Measurements from ENCODE around the gene PRPH.
A peak's percentile ranks its signal among the peaks of the same experiment; 100 is the strongest.

Gene PRPH

DNA sequence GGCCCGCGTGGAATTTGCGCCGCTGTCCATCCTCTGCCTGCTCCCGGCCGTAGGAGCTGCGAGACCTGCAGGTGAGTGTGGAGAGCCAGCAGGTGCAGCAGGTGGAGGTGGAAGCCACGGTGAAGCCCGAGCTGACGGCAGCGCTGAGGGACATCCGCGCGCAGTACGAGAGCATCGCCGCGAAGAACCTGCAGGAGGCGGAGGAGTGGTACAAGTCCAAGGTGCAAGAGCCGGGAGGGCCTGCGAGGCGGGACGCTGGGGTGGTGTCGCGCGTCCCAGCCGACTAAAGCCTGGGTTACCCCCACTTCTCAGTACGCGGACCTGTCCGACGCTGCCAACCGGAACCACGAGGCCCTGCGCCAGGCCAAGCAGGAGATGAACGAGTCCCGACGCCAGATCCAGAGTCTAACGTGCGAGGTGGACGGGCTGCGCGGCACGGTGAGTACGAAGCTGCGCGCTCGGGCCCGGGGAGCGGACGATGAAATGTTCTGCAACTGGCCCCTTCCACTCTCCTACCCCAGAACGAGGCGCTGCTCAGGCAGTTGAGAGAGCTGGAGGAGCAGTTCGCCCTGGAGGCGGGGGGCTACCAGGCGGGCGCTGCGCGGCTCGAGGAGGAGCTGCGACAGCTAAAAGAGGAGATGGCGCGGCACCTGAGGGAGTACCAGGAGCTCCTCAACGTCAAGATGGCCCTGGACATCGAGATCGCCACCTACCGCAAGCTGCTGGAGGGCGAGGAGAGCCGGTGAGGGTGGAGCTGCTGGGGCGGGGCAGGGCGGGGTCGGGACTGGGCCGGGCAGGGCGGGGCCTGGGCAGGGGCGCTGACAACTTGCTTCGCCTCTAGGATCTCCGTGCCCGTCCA, 2.1 kb downstream of the PRPH start:
- peak in 1 of 2 donors; percentile 60 for DNase-seq
- Histone ChIP-seq H3K4me1 (peaks cover 0 to 37% (median 29%) of the 10 kb centered on the region in 4 donors), H3K4me3 (peak overlapping the region in 1 of 2 donors; percentile 23), H3K36me3 (no peaks in the 10 kb centered on the region), H3K27ac (no peak overlapping the region), H3K27me3 (peaks cover 0 to 72% of the 10 kb centered on the region in 2 donors), H3K9me3 (no peaks in the 10 kb centered on the region)
- TF ChIP-seq, protein P1, sequence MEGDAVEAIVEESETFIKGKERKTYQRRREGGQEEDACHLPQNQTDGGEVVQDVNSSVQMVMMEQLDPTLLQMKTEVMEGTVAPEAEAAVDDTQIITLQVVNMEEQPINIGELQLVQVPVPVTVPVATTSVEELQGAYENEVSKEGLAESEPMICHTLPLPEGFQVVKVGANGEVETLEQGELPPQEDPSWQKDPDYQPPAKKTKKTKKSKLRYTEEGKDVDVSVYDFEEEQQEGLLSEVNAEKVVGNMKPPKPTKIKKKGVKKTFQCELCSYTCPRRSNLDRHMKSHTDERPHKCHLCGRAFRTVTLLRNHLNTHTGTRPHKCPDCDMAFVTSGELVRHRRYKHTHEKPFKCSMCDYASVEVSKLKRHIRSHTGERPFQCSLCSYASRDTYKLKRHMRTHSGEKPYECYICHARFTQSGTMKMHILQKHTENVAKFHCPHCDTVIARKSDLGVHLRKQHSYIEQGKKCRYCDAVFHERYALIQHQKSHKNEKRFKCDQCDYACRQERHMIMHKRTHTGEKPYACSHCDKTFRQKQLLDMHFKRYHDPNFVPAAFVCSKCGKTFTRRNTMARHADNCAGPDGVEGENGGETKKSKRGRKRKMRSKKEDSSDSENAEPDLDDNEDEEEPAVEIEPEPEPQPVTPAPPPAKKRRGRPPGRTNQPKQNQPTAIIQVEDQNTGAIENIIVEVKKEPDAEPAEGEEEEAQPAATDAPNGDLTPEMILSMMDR (IDR thresholded peaks at IDR 0.05) = peak in 1 of 2 experiments; percentile 5
- intact Hi-C loops (cut with DNase I; ENCODE audit: low total_unique reads) = loop anchor here (10.0 kb wide), 1 partner anchor 428 kb away; no protein-coding TSS in a partner anchor

DNA sequence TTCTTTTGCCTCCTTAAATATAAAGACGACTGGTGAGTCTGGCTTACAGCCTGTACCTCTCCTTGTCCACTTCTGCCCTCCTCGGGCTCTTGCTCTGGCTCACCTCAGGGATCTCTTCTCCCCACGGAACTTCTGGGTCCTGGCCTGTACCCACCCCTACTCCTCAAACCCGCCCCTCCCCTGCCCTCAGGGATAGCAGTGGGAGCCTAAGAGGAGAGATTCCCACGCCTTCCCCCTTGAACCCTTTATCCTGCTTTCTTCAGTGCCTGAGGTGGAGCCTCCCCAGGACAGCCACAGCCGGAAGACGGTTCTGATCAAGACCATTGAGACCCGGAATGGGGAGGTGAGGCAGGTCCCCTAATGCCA, 2.7 kb downstream of the PRPH start:
- Histone ChIP-seq H3K4me3 (no peak overlapping the region), H3K27ac (no peak overlapping the region), H3K27me3 (peaks cover 0 to 77% of the 10 kb centered on the region in 2 donors), H3K9me3 (no peaks in the 10 kb centered on the region), H3K4me1 (peaks cover 0 to 34% (median 28%) of the 10 kb centered on the region in 4 donors), H3K36me3 (no peaks in the 10 kb centered on the region)
- peak in 1 of 2 donors; percentile 32 for DNase-seq
- TF ChIP-seq, protein P1 (IDR thresholded peaks at IDR 0.05) = no peak
- intact Hi-C loops (cut with DNase I; ENCODE audit: low total_unique reads) = loop anchor here (10.0 kb wide), 1 partner anchor 427 kb away; no protein-coding TSS in a partner anchor

DNA sequence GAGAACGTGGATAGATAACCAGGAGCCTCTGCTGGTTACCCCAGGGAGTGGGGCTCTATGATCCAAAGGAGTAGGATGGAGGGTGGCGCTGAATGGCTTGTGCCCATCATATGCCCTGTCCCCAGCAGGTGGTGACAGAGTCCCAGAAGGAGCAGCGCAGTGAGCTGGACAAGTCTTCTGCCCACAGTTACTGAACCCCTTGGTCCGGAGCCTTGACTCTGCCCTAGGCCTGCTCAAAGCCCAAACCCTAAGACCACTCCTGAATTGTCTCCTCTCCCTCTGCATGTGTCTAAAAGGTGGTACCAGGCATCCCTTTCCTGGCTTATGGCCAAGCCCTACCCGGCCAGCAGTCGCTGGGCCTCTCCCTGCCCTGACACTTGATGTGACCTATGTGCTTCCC, 3.2 kb downstream of the PRPH start:
- Histone ChIP-seq H3K36me3 (no peaks in the 10 kb centered on the region), H3K27ac (no peak overlapping the region), H3K27me3 (peaks cover 0 to 79% of the 10 kb centered on the region in 2 donors), H3K9me3 (no peaks in the 10 kb centered on the region), H3K4me1 (peaks cover 0 to 29% (median 23%) of the 10 kb centered on the region in 4 donors), H3K4me3 (no peak overlapping the region)
- TF ChIP-seq, protein P1 (IDR thresholded peaks at IDR 0.05) = no peak
- DNase-seq = peak in 1 of 2 donors; percentile 34
- intact Hi-C loops (cut with DNase I; ENCODE audit: low total_unique reads) = loop anchor here (10.0 kb wide), 1 partner anchor 427 kb away; no protein-coding TSS in a partner anchor

DNA sequence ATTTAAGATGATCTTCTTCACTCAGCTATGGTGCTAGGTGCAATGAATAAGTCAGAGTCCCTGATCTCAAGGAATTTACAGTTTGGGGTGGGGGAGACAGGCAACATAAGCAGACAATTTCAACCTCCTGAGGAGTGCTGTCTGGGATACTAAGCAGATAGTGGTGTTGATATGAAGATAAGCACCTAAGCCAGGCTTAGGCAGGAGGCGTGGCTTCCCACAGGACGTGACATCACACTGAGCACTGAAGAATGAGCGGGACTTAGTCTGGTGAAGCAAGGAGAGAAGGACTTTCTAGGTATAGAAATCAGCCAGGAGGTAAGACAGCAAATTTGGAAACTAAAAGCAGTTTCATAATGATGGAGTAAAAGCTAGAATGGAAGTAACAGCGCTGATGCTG, 6.8 kb downstream of the PRPH start:
- peaks cover 0 to 65% of the 10 kb centered on the region in 2 donors for H3K27me3 ChIP-seq
- TF ChIP-seq, protein P1 (IDR thresholded peaks at IDR 0.05) = no peak
- DNase-seq = peak in 1 of 2 donors; percentile 3

DNA sequence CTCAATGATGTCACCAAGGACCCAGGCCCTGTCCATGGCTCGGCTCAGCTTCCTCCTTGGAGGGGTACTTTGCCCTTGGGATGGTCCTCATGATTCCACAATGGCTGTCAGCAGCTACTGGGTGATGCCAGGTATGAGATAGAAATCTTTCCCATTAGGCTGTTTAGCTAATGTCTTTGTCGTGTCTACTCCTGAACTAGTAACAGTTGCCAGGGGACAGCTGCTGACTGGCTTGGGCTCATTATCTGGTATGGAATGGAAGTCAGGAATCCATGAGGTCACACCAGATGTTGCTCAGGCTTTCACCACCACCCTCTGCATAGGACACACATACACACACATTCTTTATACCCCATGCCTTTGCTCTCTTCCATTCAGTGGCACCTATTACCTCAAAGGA, 9.2 kb downstream of the PRPH start:
- Histone ChIP-seq H3K9me3 (no peaks in the 10 kb centered on the region), H3K4me3 (no peak overlapping the region), H3K36me3 (no peaks in the 10 kb centered on the region), H3K4me1 (no peaks in the 10 kb centered on the region), H3K27me3 (peaks cover 0 to 45% of the 10 kb centered on the region in 2 donors), H3K27ac (no peak overlapping the region)
- no peak for DNase-seq
- TF ChIP-seq, protein P1 (IDR thresholded peaks at IDR 0.05) = no peak
- intact Hi-C loops (cut with DNase I; ENCODE audit: low total_unique reads) = no loop called here

More for the DNA sequence above, 6.8 kb downstream of the PRPH start:
- no peak overlapping the region for H3K27ac ChIP-seq
- peaks cover 0 to 13% (median 11%) of the 10 kb centered on the region in 4 donors for H3K4me1 ChIP-seq
- no peak overlapping the region for H3K4me3 ChIP-seq
- intact Hi-C loops (cut with DNase I; ENCODE audit: low total_unique reads) = no loop called here
- H3K36me3 ChIP-seq = no peaks in the 10 kb centered on the region
- no peaks in the 10 kb centered on the region for H3K9me3 ChIP-seq
